ENCODE results near the gene CCDC40.

The CCDC40 gene

GRCh38 chr17:80104321-80104955, 68.0 kb downstream of the CCDC40 start:
- no peak for DNase-seq

GRCh38 chr17:80104956-80105375, 68.5 kb downstream of the CCDC40 start:
- no peak for DNase-seq

- DNase-seq, result no peak
Observed at GRCh38 chr17:80105762-80106161, 69.3 kb downstream of the CCDC40 start.

GRCh38 chr17:80106176-80106575, 69.7 kb downstream of the CCDC40 start:
- DNase-seq, result no peak

- no peak for DNase-seq
Observed at GRCh38 chr17:80106751-80107150, 70.3 kb downstream of the CCDC40 start.

- DNase-seq, result no peak
Observed at GRCh38 chr17:80107231-80108021, 71.0 kb downstream of the CCDC40 start.

GRCh38 chr17:80108036-80108971, 71.9 kb downstream of the CCDC40 start:
- no peak for DNase-seq

GRCh38 chr17:80109066-80109660, 72.7 kb downstream of the CCDC40 start:
- DNase-seq, result no peak

GRCh38 chr17:80109713-80110446, 73.4 kb downstream of the CCDC40 start:
- no peak for DNase-seq

GRCh38 chr17:80110447-80110812, 74.0 kb downstream of the CCDC40 start:
- no peak for DNase-seq

- DNase-seq, result no peak
Observed at GRCh38 chr17:80110927-80111701, 74.7 kb downstream of the CCDC40 start.

GRCh38 chr17:80111702-80112470, 75.4 kb downstream of the CCDC40 start:
- DNase-seq, result no peak

GRCh38 chr17:80112471-80113032, 76.1 kb downstream of the CCDC40 start:
- no peak for DNase-seq

GRCh38 chr17:80113033-80113484, 76.6 kb downstream of the CCDC40 start:
- no peak for DNase-seq

- DNase-seq, result no peak
Observed at GRCh38 chr17:80114758-80115157, 78.3 kb downstream of the CCDC40 start.

GRCh38 chr17:80115159-80115558, 78.7 kb downstream of the CCDC40 start:
- DNase-seq, result no peak

- no peak for DNase-seq
Observed at GRCh38 chr17:80116276-80116920, 80.0 kb downstream of the CCDC40 start.

GRCh38 chr17:80116921-80117380, 80.5 kb downstream of the CCDC40 start:
- DNase-seq, result no peak
